Gastrocnemius medialis (tissue), 4 donors: ENCODE measurements around the gene CCND1. TPM values are rescaled to one million over a fixed set of nuclear protein-coding genes. Genes with fewer than 3 reads are reported as not detected.
A peak's percentile ranks its signal among the peaks of the same experiment; 100 is the strongest.

Source experiments
- ATAC-seq, 2 donors: fragments of 150-250 bp; one replicate each; pipeline ENCODE4 v1.9.1; 2016
- DNase-seq, 2 donors: peaks; one replicate each; pipeline ENCODE4 v3.0.0-alpha.2; 2019
- H3K27ac ChIP-seq, 4 donors: fragments of 200-600 bp; sonication (generic); 1 replicate in 1 of 4; 2 replicates in 3 of 4; pipeline ENCODE4 v1.5.1; 2016 to 2018; ENCODE audit warnings: mild to moderate bottlenecking in 2 of 4, moderate library complexity in 1 of 4
- H3K27me3 ChIP-seq, 3 donors: fragments of 200-600 bp; sonication (generic) in 2 of 3; 1 replicate in 1 of 3; 2 replicates in 2 of 3; pipeline versions ENCODE4 v1.5.1 to v1.6.0; 2016 to 2019; ENCODE audit warnings: mild to moderate bottlenecking in 1 of 3, moderate library complexity in 1 of 3
- H3K36me3 ChIP-seq, 2 donors: fragments of 200-600 bp; sonication (generic) in 1 of 2; one replicate each; pipeline ENCODE4 v1.5.1; 2017 to 2018
- H3K4me1 ChIP-seq, 2 donors: fragments of 200-600 bp; sonication (generic) in 1 of 2; one replicate each; pipeline ENCODE4 v1.5.1; 2016 to 2017; ENCODE audit warnings: mild to moderate bottlenecking in 2 of 2
- H3K4me3 ChIP-seq, 4 donors: fragments of 200-600 bp; sonication (generic) in 3 of 4; 1 replicate in 1 of 4; 2 replicates in 3 of 4; pipeline ENCODE4 v1.5.1; 2016 to 2019; ENCODE audit warnings: mild to moderate bottlenecking in 2 of 4
- H3K9me3 ChIP-seq, 3 donors: fragments of 200-600 bp; sonication (generic) in 2 of 3; 1 replicate in 1 of 3; 2 replicates in 2 of 3; pipeline ENCODE4 v1.5.1; 2016 to 2019
- CTCF ChIP-seq, 5 experiments: fragments of 450-650 bp in 3 of 5; fragments of 200-600 bp in 2 of 5; sonication (generic) in 2 of 5; IDR thresholded peaks in 4 of 5; conservative IDR thresholded peaks in 1 of 5; 1 replicate in 4 of 5; 2 replicates in 1 of 5; pipeline ENCODE4 v1.5.1; 2016 to 2019; ENCODE audit warnings: antibody characterized with exemption in 5 of 5, mild to moderate bottlenecking in 3 of 5, moderate library complexity in 3 of 5
- POLR2A ChIP-seq, 2 donors: fragments of 450-650 bp; IDR thresholded peaks; one replicate each; pipeline ENCODE4 v1.6.1; 2017; ENCODE audit warnings: antibody characterized with exemption in 2 of 2, mild to moderate bottlenecking in 2 of 2, moderate library complexity in 2 of 2
- in situ Hi-C, 4 donors: fragments of 200-750 bp; cut with MboI; loops; one replicate each; pipeline versions ENCODE4 v1.15.0 to v1.8.0; 2017; ENCODE audit warnings: low sequenced_read_pairs in 4 of 4
- intact Hi-C: fragments of 100-400 bp; cut with DNase I; formaldehyde crosslinking; loops from one replicate; pipeline ENCODE4 v1.15.1; 2023; ENCODE audit warnings: low total_unique reads
- total RNA-seq, 4 donors: library from RNA; depleted of rRNA; stranded (reverse); fragments of >200 nt; gene quantifications; one replicate each; pipeline versions ENCODE4 v1.1.0 to v1.2.3, GENCODE V29; 2016

The CCND1 gene
- total RNA-seq, 4 donors from 2014 or later, result 1.3 to 4.6 (median 3.2) TPM

DNA sequence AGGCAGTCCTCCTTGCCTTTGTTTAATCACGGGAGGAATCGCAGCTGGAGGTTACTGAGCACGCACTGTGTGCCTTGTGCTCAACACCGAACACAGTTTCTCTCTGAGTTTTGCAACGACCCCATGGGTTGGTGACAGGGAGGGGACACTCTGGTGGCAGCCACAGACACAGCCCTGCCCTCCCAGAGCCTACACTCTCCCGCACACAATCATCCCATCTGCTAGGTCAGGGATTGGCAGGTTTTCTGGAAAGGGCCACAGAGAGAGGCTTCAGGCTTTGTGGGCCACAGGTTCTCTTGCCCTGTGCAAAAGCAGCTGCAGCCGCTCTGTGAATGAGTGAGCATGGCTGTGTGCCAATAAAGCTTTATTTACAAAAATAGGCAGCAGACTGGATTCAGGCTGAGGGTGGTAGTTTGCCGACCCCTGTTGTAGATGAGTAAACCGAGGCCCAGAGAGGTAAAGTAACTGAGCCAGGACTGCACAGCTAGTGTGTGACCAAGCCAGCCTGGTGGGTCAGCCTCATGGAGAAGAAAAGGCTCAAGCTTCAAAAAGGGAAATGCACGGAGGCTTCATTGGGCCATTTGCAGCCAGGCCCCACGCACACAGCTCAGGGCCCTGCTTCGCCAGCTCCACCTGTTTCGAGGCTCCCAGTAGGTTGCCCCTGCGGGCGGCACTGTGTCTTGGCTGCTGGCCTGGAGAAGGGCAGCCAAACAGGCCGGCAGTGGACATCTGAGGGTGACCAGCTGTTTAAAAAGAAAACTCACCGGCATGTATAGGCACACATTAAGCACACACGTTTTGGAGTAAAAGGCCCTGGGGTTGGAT, 17.9 kb downstream of the CCND1 start:
- intact Hi-C loops (no loop called here), in situ Hi-C loops (loop anchor here in 2 of 4 donors (10.0 to 25.0 kb wide), 2 partner anchors 544 to 547 kb away; no protein-coding TSS in a partner anchor)
- H3K27me3 ChIP-seq, result no peaks in the 10 kb centered on the region
- no peaks in the 10 kb centered on the region for H3K9me3 ChIP-seq
- H3K4me1 ChIP-seq, result no peaks in the 10 kb centered on the region
- no peak for TF ChIP-seq CTCF (IDR thresholded peaks at IDR 0.05 in 4 of 5, conservative IDR thresholded peaks at IDR 0.05 in 1 of 5)
- TF ChIP-seq POLR2A (IDR thresholded peaks at IDR 0.05), result no peak
- no peak overlapping the region for H3K4me3 ChIP-seq
- H3K27ac ChIP-seq, result no peak overlapping the region
- DNase-seq (peak in 1 of 2 donors; percentile 5), ATAC-seq (no peak)
- no peaks in the 10 kb centered on the region for H3K36me3 ChIP-seq

DNA sequence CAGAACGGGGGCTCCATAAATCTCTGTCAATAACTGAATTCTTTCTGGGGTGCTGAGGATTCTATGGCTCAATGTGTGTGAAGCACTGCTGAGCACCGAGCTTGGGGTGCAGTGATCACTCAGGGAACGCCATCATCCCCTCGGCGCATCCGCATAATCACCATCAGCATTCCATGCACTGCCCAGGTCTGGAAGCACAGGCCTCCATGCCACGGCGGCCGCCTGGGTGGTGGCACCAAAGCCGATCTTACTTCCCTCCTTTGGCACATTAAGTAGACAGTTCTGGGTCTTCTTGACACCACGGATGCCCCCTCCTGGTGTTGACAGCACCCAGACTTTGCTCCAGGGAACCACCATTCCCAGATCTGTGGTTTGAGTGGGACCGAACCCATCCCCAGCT, 18.6 kb downstream of the CCND1 start:
- intact Hi-C loops (no loop called here), in situ Hi-C loops (loop anchor here in 2 of 4 donors (10.0 to 25.0 kb wide), 2 partner anchors 545 to 547 kb away; no protein-coding TSS in a partner anchor)
- H3K4me1 ChIP-seq, result no peaks in the 10 kb centered on the region
- no peak overlapping the region for H3K4me3 ChIP-seq
- no peaks in the 10 kb centered on the region for H3K27me3 ChIP-seq
- peak in 1 of 2 donors; percentile 2 for DNase-seq
- H3K27ac ChIP-seq, result no peak overlapping the region
- no peak for TF ChIP-seq CTCF (IDR thresholded peaks at IDR 0.05 in 4 of 5, conservative IDR thresholded peaks at IDR 0.05 in 1 of 5)
- TF ChIP-seq POLR2A (IDR thresholded peaks at IDR 0.05), result no peak
- peaks cover 0 to 6% of the 10 kb centered on the region in 2 donors for H3K36me3 ChIP-seq
- no peaks in the 10 kb centered on the region for H3K9me3 ChIP-seq
- ATAC-seq, result no peak

DNA sequence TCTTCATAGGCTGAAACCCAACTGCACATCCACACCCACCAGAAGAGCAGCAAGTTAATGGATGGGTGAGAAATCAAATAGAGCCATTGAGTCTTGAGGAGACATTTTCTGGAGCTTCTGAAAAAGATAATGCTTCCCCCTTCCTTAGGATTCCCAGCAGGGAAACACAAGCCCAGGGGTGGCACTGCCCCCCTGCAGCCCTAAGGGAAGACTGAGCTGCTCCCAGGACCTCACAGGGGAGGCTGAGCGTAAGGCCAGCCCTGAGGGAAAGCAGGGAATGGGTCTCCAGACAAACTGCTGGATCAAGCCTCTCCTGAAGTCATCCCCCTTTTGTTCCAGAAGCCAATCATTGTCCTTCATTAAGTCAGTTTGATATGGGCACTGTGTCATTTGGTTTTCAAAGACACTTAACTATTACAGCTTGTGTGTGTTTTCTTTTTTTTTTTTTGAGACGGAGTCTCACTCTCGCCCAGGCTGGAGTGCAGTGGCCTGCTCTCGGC, 19.1 kb downstream of the CCND1 start:
- H3K27ac ChIP-seq, result no peak overlapping the region
- H3K4me3 ChIP-seq, result no peak overlapping the region
- H3K36me3 ChIP-seq, result peaks cover 0 to 10% of the 10 kb centered on the region in 2 donors
- no peak for DNase-seq
- intact Hi-C loops (no loop called here), in situ Hi-C loops (loop anchor here in 1 of 4 donors (25.0 kb wide), 1 partner anchor 548 kb away; no protein-coding TSS in a partner anchor)
- TF ChIP-seq CTCF (IDR thresholded peaks at IDR 0.05 in 4 of 5, conservative IDR thresholded peaks at IDR 0.05 in 1 of 5), result no peak
- no peak for TF ChIP-seq POLR2A (IDR thresholded peaks at IDR 0.05)
- H3K4me1 ChIP-seq, result no peaks in the 10 kb centered on the region
- H3K27me3 ChIP-seq, result no peaks in the 10 kb centered on the region
- no peaks in the 10 kb centered on the region for H3K9me3 ChIP-seq
- ATAC-seq, result no peak

GRCh38 chr11:69661413-69661715, 20.4 kb downstream of the CCND1 start:
- H3K27me3 ChIP-seq, result no peaks in the 10 kb centered on the region
- H3K9me3 ChIP-seq, result no peaks in the 10 kb centered on the region
- ATAC-seq (no peak), DNase-seq (no peak)
- no peak overlapping the region for H3K4me3 ChIP-seq
- H3K36me3 ChIP-seq, result peaks cover 0 to 24% of the 10 kb centered on the region in 2 donors
- H3K27ac ChIP-seq, result no peak overlapping the region
- H3K4me1 ChIP-seq, result no peaks in the 10 kb centered on the region
- TF ChIP-seq POLR2A (IDR thresholded peaks at IDR 0.05) (no peak), CTCF (IDR thresholded peaks at IDR 0.05 in 4 of 5, conservative IDR thresholded peaks at IDR 0.05 in 1 of 5) (no peak)
- intact Hi-C loops, result no loop called here
- in situ Hi-C loops, result loop anchor here in 1 of 4 donors (25.0 kb wide), 1 partner anchor 549 kb away; no protein-coding TSS in a partner anchor
